GM23338 (cell line): ENCODE results near the gene PROX1. TPM values are rescaled to one million over a fixed set of nuclear protein-coding genes. Genes with fewer than 3 reads are reported as not detected.

Experiments used
- ATAC-seq: fragments of 200-7000 bp; cut with Tn5 transposase; 3 replicates; pipeline ENCODE4 v1.9.1; 2020
- DNase-seq: peaks from one replicate; pipeline ENCODE4 v3.0.0-alpha.2; 2015; ENCODE audit warnings: low spot score
- H2AFZ ChIP-seq: fragments of 200-600 bp; sonication (generic); 2 replicates; pipeline ENCODE4 v1.8.0; 2016; ENCODE audit warnings: antibody characterized with exemption, mild to moderate bottlenecking, moderate library complexity
- H3F3A ChIP-seq: fragments of 200-600 bp; sonication (generic); replicated peaks from 2 replicates; pipeline ENCODE4 v1.8.0; 2017; ENCODE audit warnings: antibody characterized with exemption, mixed run types, low read depth
- H3K27ac ChIP-seq: fragments of 200-600 bp; sonication (generic); 2 replicates; pipeline ENCODE4 v1.6.1; 2016; ENCODE audit warnings: low read depth
- H3K27me3 ChIP-seq: fragments of 200-600 bp; sonication (generic); 2 replicates; pipeline ENCODE4 v1.8.0; 2016; ENCODE audit warnings: mild to moderate bottlenecking, mixed run types, moderate library complexity; ENCODE audit not compliant: insufficient read depth
- H3K36me3 ChIP-seq: fragments of 200-600 bp; sonication (generic); 2 replicates; pipeline ENCODE4 v1.8.0; 2016; ENCODE audit warnings: mild to moderate bottlenecking; ENCODE audit not compliant: insufficient read depth
- H3K4me1 ChIP-seq: fragments of 200-600 bp; sonication (generic); 2 replicates; pipeline ENCODE4 v1.8.0; 2016; ENCODE audit warnings: mild to moderate bottlenecking, moderate library complexity; ENCODE audit not compliant: insufficient read depth
- H3K4me2 ChIP-seq: fragments of 200-600 bp; sonication (generic); 2 replicates; pipeline ENCODE4 v1.7.1; 2017; ENCODE audit warnings: mixed run types
- H3K4me3 ChIP-seq: fragments of 200-600 bp; sonication (generic); 2 replicates; pipeline ENCODE4 v1.6.1; 2016; ENCODE audit warnings: mixed run types
- H3K79me2 ChIP-seq: fragments of 200-600 bp; sonication (generic); replicated peaks from 2 replicates; pipeline ENCODE4 v1.8.0; 2017; ENCODE audit warnings: mild to moderate bottlenecking; ENCODE audit not compliant: insufficient read depth
- H3K9me2 ChIP-seq: fragments of 200-600 bp; sonication (generic); 2 replicates; pipeline ENCODE4 v1.8.0; 2017; ENCODE audit not compliant: insufficient read depth
- H4K20me1 ChIP-seq: fragments of 200-600 bp; sonication (generic); replicated peaks from 2 replicates; pipeline ENCODE4 v1.8.0; 2017; ENCODE audit warnings: mild to moderate bottlenecking; ENCODE audit not compliant: insufficient read depth
- H3K27ac Mint-ChIP-seq: 2 replicates; pipeline ENCODE4 v1.8.0; 2020; ENCODE audit warnings: inconsistent platforms, mild to moderate bottlenecking, moderate library complexity, mixed read lengths
- H3K27me3 Mint-ChIP-seq: 3 replicates; pipeline ENCODE4 v1.8.0; 2022; ENCODE audit warnings: low read depth, mild to moderate bottlenecking, moderate library complexity, mixed read lengths, inconsistent platforms; ENCODE audit not compliant: insufficient read depth, poor library complexity
- H3K36me3 Mint-ChIP-seq: 3 replicates; pipeline ENCODE4 v1.8.0; 2021; ENCODE audit warnings: low read depth, mild to moderate bottlenecking, inconsistent platforms, moderate library complexity, mixed read lengths
- H3K4me1 Mint-ChIP-seq: 3 replicates; pipeline ENCODE4 v1.8.0; 2020; ENCODE audit warnings: mild to moderate bottlenecking, inconsistent platforms, mixed read lengths
- H3K4me3 Mint-ChIP-seq: 3 replicates; pipeline ENCODE4 v1.8.0; 2021; ENCODE audit warnings: moderate library complexity, mild to moderate bottlenecking, inconsistent platforms, mixed read lengths
- H3K9me3 Mint-ChIP-seq: 3 replicates; pipeline ENCODE4 v1.8.0; 2020; ENCODE audit warnings: moderate library complexity, mild to moderate bottlenecking, inconsistent platforms, mixed read lengths
- CREB1 ChIP-seq: fragments of 250-450 bp; sonication (Bioruptor Pico); IDR thresholded peaks from 2 replicates; pipeline ENCODE4 v1.5.0; 2020; ENCODE audit warnings: low read depth, mild to moderate bottlenecking, moderate library complexity
- CTCF ChIP-seq, 2 experiments: fragments of 200-600 bp in 1 of 2; sonication (generic) in 1 of 2; conservative IDR thresholded peaks; 2 replicates each; pipeline versions ENCODE4 v1.5.1 to v1.6.1; 2016 to 2017; ENCODE audit warnings: antibody characterized with exemption in 2 of 2, low read depth in 2 of 2, mild to moderate bottlenecking in 2 of 2, moderate library complexity in 1 of 2
- ETS1 ChIP-seq: IDR thresholded peaks from 2 replicates; pipeline ENCODE4 v1.6.1; 2016; ENCODE audit warnings: antibody characterized with exemption
- EZH2 ChIP-seq: fragments of 200-600 bp; sonication (generic); IDR thresholded peaks from one replicate; pipeline ENCODE4 v1.8.0; 2017; ENCODE audit warnings: antibody characterized with exemption, mild to moderate bottlenecking, low read depth; ENCODE audit not compliant: unreplicated experiment
- EZH2phosphoT487 ChIP-seq: fragments of 200-600 bp; sonication (generic); IDR thresholded peaks from one replicate; pipeline ENCODE4 v1.8.1; 2018; ENCODE audit warnings: antibody characterized with exemption; ENCODE audit not compliant: unreplicated experiment
- JUNB ChIP-seq: IDR thresholded peaks from one replicate; pipeline ENCODE4 v1.6.1; 2016; ENCODE audit warnings: antibody characterized with exemption; ENCODE audit not compliant: unreplicated experiment
- NANOG ChIP-seq: IDR thresholded peaks from 2 replicates; pipeline ENCODE4 v1.6.1; 2016; ENCODE audit warnings: antibody characterized with exemption, borderline replicate concordance
- POLR2AphosphoS5 ChIP-seq: IDR thresholded peaks from 2 replicates; pipeline ENCODE4 v1.6.1; 2016; ENCODE audit warnings: antibody characterized with exemption, low read depth
- REST ChIP-seq: IDR thresholded peaks from one replicate; pipeline ENCODE4 v1.6.1; 2018; ENCODE audit warnings: antibody characterized with exemption; ENCODE audit not compliant: unreplicated experiment
- STAT1 ChIP-seq: IDR thresholded peaks from one replicate; pipeline ENCODE4 v1.6.1; 2016; ENCODE audit warnings: antibody characterized with exemption; ENCODE audit not compliant: unreplicated experiment
- ZNF114 ChIP-seq: fragments of 250-450 bp; sonication (Bioruptor Pico); IDR thresholded peaks from 2 replicates; pipeline ENCODE4 v1.5.0; 2020; ENCODE audit warnings: mild to moderate bottlenecking, moderate library complexity
- ZNF331 ChIP-seq: fragments of 250-450 bp; sonication (Bioruptor Pico); IDR thresholded peaks from 2 replicates; pipeline ENCODE4 v1.5.0; 2020; ENCODE audit warnings: low read depth, mild to moderate bottlenecking, moderate library complexity
- polyA plus RNA-seq: library from polyadenylated mRNA; unstranded; fragments of >200 nt; fragmentation: Nextera tagmentation; extraction: Ambion mirVana; gene quantifications from 2 replicates; pipeline ENCODE4 v1.2.1, GENCODE V29; 2016
- total RNA-seq: library from RNA; depleted of rRNA; stranded (reverse); fragments of >200 nt; shearing (Covaris generic); gene quantifications from 2 replicates; pipeline ENCODE4 v1.2.3, GENCODE V29; 2014

Gene PROX1
- total and polyA plus RNA-seq, 2 experiments from 2014 or later = 0.49 to 0.66 TPM

- no peak for TF ChIP-seq STAT1
- no peak for TF ChIP-seq POLR2AphosphoS5
- no peak for TF ChIP-seq CTCF (conservative IDR thresholded peaks at IDR 0.05; ENCODE audit: low read depth in 2 of 2)
- TF ChIP-seq ZNF114 (CRISPR knock-in tag) = no peak
- no peak for TF ChIP-seq ETS1
- no peak for TF ChIP-seq CREB1
- no peak for TF ChIP-seq EZH2phosphoT487
- TF ChIP-seq NANOG = no peak
- no peak for TF ChIP-seq ZNF331 (CRISPR knock-in tag)
- no peak for TF ChIP-seq EZH2
- TF ChIP-seq REST = no peak
- TF ChIP-seq JUNB = no peak
Observed at GRCh38 chr1:213962508-213962907, 25.3 kb upstream of the PROX1 start (continued).

GRCh38 chr1:213966122-213966521 lies 21.7 kb upstream of the PROX1 start:
- H3K36me3 ChIP-seq = no peaks in the 10 kb centered on the region
- no peak for ATAC-seq
- DNase-seq = no peak
- no peaks in the 10 kb centered on the region for H3K4me1 ChIP-seq
- 0 out of 2 replicates have a peak, but pooled peaks cover 3% of the 10 kb centered on the region for H4K20me1 ChIP-seq
- H3K4me2 ChIP-seq = no peak overlapping the region
- H3K4me1 Mint-ChIP-seq = no peaks in the 10 kb centered on the region
- H3K79me2 ChIP-seq = no peaks in the 10 kb centered on the region
- H3K9me2 ChIP-seq = no peaks in the 10 kb centered on the region; the same call in none of the 2 replicates
- H3K9me3 Mint-ChIP-seq = no peaks in the 10 kb centered on the region
- H2AFZ ChIP-seq = no peak overlapping the region
- no peaks in the 10 kb centered on the region for H3K27me3 Mint-ChIP-seq
- no peaks in the 10 kb centered on the region for H3F3A ChIP-seq
- H3K4me3 Mint-ChIP-seq = no peak overlapping the region
- H3K36me3 Mint-ChIP-seq = no peaks in the 10 kb centered on the region
- H3K4me3 ChIP-seq = no peak overlapping the region
- H3K27ac ChIP-seq = no peak overlapping the region
- no peak overlapping the region for H3K27ac Mint-ChIP-seq
- no peaks in the 10 kb centered on the region for H3K27me3 ChIP-seq
- TF ChIP-seq ETS1 = no peak
- no peak for TF ChIP-seq EZH2phosphoT487
- no peak for TF ChIP-seq NANOG
- no peak for TF ChIP-seq CREB1
- no peak for TF ChIP-seq STAT1
- no peak for TF ChIP-seq ZNF331 (CRISPR knock-in tag)
